HepG2 (cell line): ENCODE data around the gene WDR18. TPM values are rescaled to one million over a fixed set of nuclear protein-coding genes. Genes with fewer than 3 reads are reported as not detected.

Experiments
- AGO1 ChIP-seq: fragments of 200-400 bp; formaldehyde crosslinking; IDR thresholded peaks from 2 replicates; pipeline ENCODE4 v1.6.1; 2017; ENCODE audit warnings: mild to moderate bottlenecking, low read depth, low read length, moderate library complexity; ENCODE audit not compliant: poor library complexity, severe bottlenecking
- BCL6 ChIP-seq: IDR thresholded peaks from 2 replicates; pipeline ENCODE4 v1.6.1; 2016; ENCODE audit warnings: missing genetic modification reagents, missing compliant biosample characterization
- CCAR2 ChIP-seq: fragments of 200-400 bp; formaldehyde crosslinking; optimal IDR thresholded peaks from 2 replicates; pipeline ENCODE3; 2018; ENCODE audit warnings: low read depth, mild to moderate bottlenecking, low read length, moderate library complexity
- FOXA3 ChIP-seq: IDR thresholded peaks from 2 replicates; pipeline ENCODE4 v1.6.1; 2016; ENCODE audit warnings: missing genetic modification reagents, missing compliant biosample characterization
- FOXJ3 ChIP-seq: sonication (generic); formaldehyde crosslinking; IDR thresholded peaks from 2 replicates; pipeline ENCODE4 v1.4.0; 2020; ENCODE audit warnings: missing genetic modification reagents, mild to moderate bottlenecking, borderline replicate concordance
- GTF2F1 ChIP-seq: fragments of 150-350 bp; IDR thresholded peaks from 2 replicates; pipeline ENCODE4 v1.6.1; 2014; ENCODE audit warnings: low read length
- KDM1A ChIP-seq: IDR thresholded peaks from 2 replicates; pipeline ENCODE4 v1.6.1; 2016; ENCODE audit warnings: missing compliant biosample characterization
- KLF13 ChIP-seq: sonication (generic); formaldehyde crosslinking; IDR thresholded peaks from 2 replicates; pipeline ENCODE4 v1.4.0; 2020; ENCODE audit warnings: mild to moderate bottlenecking, missing genetic modification reagents
- MATR3 ChIP-seq: sonication (generic); formaldehyde crosslinking; IDR thresholded peaks from 2 replicates; pipeline ENCODE4 v1.4.0; 2020; ENCODE audit warnings: missing genetic modification reagents
- MIER3 ChIP-seq: IDR thresholded peaks from 2 replicates; pipeline ENCODE4 v1.6.1; 2016; ENCODE audit warnings: missing compliant biosample characterization, borderline replicate concordance
- NFATC3 ChIP-seq: sonication (generic); formaldehyde crosslinking; IDR thresholded peaks from 2 replicates; pipeline ENCODE4 v1.5.1; 2020; ENCODE audit warnings: mild to moderate bottlenecking, missing genetic modification reagents
- PHF20 ChIP-seq: sonication (generic); formaldehyde crosslinking; IDR thresholded peaks from 2 replicates; pipeline ENCODE4 v1.5.0; 2020; ENCODE audit warnings: mild to moderate bottlenecking, missing genetic modification reagents
- SP140L ChIP-seq: sonication (generic); formaldehyde crosslinking; IDR thresholded peaks from 2 replicates; pipeline ENCODE4 v1.4.0; 2020; ENCODE audit warnings: missing genetic modification reagents, borderline replicate concordance
- SRSF1 ChIP-seq: fragments of 200-400 bp; formaldehyde crosslinking; optimal IDR thresholded peaks from 2 replicates; pipeline ENCODE3; 2017; ENCODE audit warnings: mild to moderate bottlenecking, low read depth, low read length, moderate library complexity
- THAP11 ChIP-seq: IDR thresholded peaks from 2 replicates; pipeline ENCODE4 v1.6.1; 2016; ENCODE audit warnings: missing biosample characterization, missing genetic modification reagents
- ZMYM2 ChIP-seq: sonication (generic); formaldehyde crosslinking; IDR thresholded peaks from 2 replicates; pipeline ENCODE4 v1.8.0; 2022; ENCODE audit warnings: mild to moderate bottlenecking, missing genetic modification reagents
- ZMYM3 ChIP-seq: sonication (generic); formaldehyde crosslinking; IDR thresholded peaks from 2 replicates; pipeline ENCODE4 v1.5.1; 2020; ENCODE audit warnings: mild to moderate bottlenecking, missing genetic modification reagents
- ZNF660 ChIP-seq: sonication (generic); formaldehyde crosslinking; IDR thresholded peaks from 2 replicates; pipeline ENCODE4 v1.5.1; 2020; ENCODE audit warnings: mild to moderate bottlenecking, low read depth, missing genetic modification reagents, borderline replicate concordance
- ZNF75D ChIP-seq: sonication (generic); formaldehyde crosslinking; IDR thresholded peaks from 2 replicates; pipeline ENCODE4 v1.8.1; 2023; ENCODE audit warnings: missing genetic modification reagents, mild to moderate bottlenecking, borderline replicate concordance
- polyA plus RNA-seq, 8 experiments: library from polyadenylated mRNA; depleted of rRNA in 3 of 8; stranded (reverse) in 7 of 8; unstranded in 1 of 8; fragments of >200 nt; fragmentation: Illumina TruSeq in 4 of 8; extraction: Trizol in 4 of 8; gene quantifications; 2 replicates each; pipeline versions ENCODE4 v1.2.1 to v1.2.3, GENCODE V29; 2011 to 2016; ENCODE audit warnings: low read depth in 4 of 8, missing spikeins in 1 of 8, mixed read lengths in 1 of 8; ENCODE audit not compliant: insufficient read depth in 1 of 8
- total RNA-seq, 5 experiments: library from RNA; depleted of rRNA; stranded (reverse); fragments of >200 nt; fragmentation: Illumina TruSeq; extraction: Trizol; gene quantifications; 2 replicates each; pipeline ENCODE4 v1.2.3, GENCODE V29; 2016; ENCODE audit warnings: low read depth in 1 of 5
- TF ChIP-seq, protein P1 (sequence below): sonication (generic); formaldehyde crosslinking; IDR thresholded peaks from 2 replicates; pipeline ENCODE4 v1.5.0; 2020; ENCODE audit warnings: mild to moderate bottlenecking, missing genetic modification reagents, moderate library complexity
- TF ChIP-seq, protein P2 (sequence below): sonication (generic); formaldehyde crosslinking; IDR thresholded peaks from 2 replicates; pipeline ENCODE4 v1.4.0; 2020; ENCODE audit warnings: mild to moderate bottlenecking, missing genetic modification reagents
- TF ChIP-seq, protein P3 (sequence below): sonication (generic); formaldehyde crosslinking; IDR thresholded peaks from 2 replicates; pipeline ENCODE4 v1.4.0; 2020; ENCODE audit warnings: missing genetic modification reagents, borderline replicate concordance
- TF ChIP-seq, protein P4 (sequence below): IDR thresholded peaks from 2 replicates; pipeline ENCODE4 v1.6.1; 2016; ENCODE audit warnings: low read depth

Gene WDR18
- total and polyA plus RNA-seq, 2 of the 13 experiments (the other 11 are each of a cell fraction or from before 2014, with no cell fraction given) = 36.4 to 47.6 TPM

DNA sequence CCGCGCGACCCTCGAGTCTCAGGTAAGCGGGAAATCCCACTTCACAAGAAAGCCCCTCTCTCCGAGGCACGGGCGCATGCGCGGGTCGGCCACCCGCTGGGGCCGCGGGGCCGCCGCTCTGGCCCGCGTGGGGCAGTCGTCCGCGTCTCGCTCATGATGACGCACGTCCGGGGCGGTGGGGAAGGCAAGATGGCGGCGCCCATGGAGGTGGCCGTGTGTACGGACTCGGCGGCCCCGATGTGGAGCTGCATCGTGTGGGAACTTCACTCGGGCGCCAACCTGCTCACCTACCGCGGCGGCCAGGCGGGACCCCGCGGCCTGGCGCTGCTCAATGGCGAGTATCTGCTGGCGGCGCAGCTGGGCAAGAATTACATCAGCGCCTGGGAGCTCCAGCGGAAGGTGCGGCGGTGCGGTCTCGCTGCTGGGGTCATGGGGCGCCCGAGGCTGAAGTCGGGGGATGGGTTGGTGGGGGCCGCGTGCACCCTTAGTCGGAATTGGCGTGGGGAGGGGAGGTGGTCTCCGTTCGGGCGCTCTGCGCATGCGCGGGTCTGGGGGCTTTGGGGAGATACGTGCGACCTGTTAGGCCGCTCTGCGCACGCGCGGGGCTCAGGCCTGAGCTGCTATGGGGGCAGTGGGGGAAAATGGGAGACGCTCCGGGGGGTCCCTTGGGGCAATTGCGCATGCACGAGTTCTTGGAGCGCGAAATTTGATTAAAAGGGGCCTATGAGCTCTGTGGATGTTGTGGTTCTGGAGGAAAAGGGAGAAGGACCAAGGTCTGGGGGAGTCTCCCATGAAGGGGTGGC, at the start of gene WDR18 (continued):
- peak; percentile 93 for TF ChIP-seq THAP11 (CRISPR knock-in tag)
- TF ChIP-seq, protein P1, sequence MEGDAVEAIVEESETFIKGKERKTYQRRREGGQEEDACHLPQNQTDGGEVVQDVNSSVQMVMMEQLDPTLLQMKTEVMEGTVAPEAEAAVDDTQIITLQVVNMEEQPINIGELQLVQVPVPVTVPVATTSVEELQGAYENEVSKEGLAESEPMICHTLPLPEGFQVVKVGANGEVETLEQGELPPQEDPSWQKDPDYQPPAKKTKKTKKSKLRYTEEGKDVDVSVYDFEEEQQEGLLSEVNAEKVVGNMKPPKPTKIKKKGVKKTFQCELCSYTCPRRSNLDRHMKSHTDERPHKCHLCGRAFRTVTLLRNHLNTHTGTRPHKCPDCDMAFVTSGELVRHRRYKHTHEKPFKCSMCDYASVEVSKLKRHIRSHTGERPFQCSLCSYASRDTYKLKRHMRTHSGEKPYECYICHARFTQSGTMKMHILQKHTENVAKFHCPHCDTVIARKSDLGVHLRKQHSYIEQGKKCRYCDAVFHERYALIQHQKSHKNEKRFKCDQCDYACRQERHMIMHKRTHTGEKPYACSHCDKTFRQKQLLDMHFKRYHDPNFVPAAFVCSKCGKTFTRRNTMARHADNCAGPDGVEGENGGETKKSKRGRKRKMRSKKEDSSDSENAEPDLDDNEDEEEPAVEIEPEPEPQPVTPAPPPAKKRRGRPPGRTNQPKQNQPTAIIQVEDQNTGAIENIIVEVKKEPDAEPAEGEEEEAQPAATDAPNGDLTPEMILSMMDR (CRISPR knock-in tag) = peak; percentile 37
- TF ChIP-seq ZNF660 (CRISPR knock-in tag) = no peak
- no peak for TF ChIP-seq GTF2F1
- peak; percentile 62; the same call in 1 of the 2 replicates for TF ChIP-seq NFATC3 (CRISPR knock-in tag)
- no peak for TF ChIP-seq MATR3 (CRISPR knock-in tag)
- TF ChIP-seq, protein P2, sequence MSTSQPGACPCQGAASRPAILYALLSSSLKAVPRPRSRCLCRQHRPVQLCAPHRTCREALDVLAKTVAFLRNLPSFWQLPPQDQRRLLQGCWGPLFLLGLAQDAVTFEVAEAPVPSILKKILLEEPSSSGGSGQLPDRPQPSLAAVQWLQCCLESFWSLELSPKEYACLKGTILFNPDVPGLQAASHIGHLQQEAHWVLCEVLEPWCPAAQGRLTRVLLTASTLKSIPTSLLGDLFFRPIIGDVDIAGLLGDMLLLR = 0 out of 2 replicates have a peak, but pooled peaks have one; percentile 70
- no peak for TF ChIP-seq FOXJ3 (CRISPR knock-in tag)
- no peak for TF ChIP-seq ZMYM2 (CRISPR knock-in tag)
- TF ChIP-seq ZMYM3 (CRISPR knock-in tag) = no peak; the same call in 1 of the 2 replicates
- peak; percentile 67 for TF ChIP-seq AGO1
- no peak for TF ChIP-seq ZNF75D
- TF ChIP-seq, protein P3, sequence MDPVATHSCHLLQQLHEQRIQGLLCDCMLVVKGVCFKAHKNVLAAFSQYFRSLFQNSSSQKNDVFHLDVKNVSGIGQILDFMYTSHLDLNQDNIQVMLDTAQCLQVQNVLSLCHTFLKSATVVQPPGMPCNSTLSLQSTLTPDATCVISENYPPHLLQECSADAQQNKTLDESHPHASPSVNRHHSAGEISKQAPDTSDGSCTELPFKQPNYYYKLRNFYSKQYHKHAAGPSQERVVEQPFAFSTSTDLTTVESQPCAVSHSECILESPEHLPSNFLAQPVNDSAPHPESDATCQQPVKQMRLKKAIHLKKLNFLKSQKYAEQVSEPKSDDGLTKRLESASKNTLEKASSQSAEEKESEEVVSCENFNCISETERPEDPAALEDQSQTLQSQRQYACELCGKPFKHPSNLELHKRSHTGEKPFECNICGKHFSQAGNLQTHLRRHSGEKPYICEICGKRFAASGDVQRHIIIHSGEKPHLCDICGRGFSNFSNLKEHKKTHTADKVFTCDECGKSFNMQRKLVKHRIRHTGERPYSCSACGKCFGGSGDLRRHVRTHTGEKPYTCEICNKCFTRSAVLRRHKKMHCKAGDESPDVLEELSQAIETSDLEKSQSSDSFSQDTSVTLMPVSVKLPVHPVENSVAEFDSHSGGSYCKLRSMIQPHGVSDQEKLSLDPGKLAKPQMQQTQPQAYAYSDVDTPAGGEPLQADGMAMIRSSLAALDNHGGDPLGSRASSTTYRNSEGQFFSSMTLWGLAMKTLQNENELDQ (CRISPR knock-in tag) = no peak
- no peak for TF ChIP-seq KDM1A (CRISPR knock-in tag)
- TF ChIP-seq MIER3 (CRISPR knock-in tag) = no peak
- no peak for TF ChIP-seq BCL6 (CRISPR knock-in tag)
- TF ChIP-seq, protein P4, sequence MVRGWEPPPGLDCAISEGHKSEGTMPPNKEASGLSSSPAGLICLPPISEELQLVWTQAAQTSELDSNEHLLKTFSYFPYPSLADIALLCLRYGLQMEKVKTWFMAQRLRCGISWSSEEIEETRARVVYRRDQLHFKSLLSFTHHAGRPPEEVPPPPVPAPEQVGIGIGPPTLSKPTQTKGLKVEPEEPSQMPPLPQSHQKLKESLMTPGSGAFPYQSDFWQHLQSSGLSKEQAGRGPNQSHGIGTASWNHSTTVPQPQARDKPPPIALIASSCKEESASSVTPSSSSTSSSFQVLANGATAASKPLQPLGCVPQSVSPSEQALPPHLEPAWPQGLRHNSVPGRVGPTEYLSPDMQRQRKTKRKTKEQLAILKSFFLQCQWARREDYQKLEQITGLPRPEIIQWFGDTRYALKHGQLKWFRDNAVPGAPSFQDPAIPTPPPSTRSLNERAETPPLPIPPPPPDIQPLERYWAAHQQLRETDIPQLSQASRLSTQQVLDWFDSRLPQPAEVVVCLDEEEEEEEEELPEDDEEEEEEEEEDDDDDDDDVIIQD = no peak
- peak; percentile 88; the same call in 1 of the 2 replicates for TF ChIP-seq KLF13 (CRISPR knock-in tag)
- peak; percentile 46; the same call in 1 of the 2 replicates for TF ChIP-seq FOXA3 (CRISPR knock-in tag)
- TF ChIP-seq CCAR2 = no peak
- peak; percentile 86 for TF ChIP-seq PHF20 (CRISPR knock-in tag)
- TF ChIP-seq SP140L (CRISPR knock-in tag) = no peak
- no peak for TF ChIP-seq SRSF1
